DND-41 (cell line): Measurements from ENCODE around the gene CEMP1.
"Not testable (repeated sequence)": the region's sequence is repeated elsewhere in the genome, so short reads cannot be mapped to it uniquely, and the experiment has no call there.

Experiments used
- ATAC-seq: fragments of 200-7000 bp; cut with Tn5 transposase; 3 replicates; pipeline ENCODE4 v1.9.1; 2021; ENCODE audit warnings: low read depth; ENCODE audit not compliant: insufficient read depth
- DNase-seq: peaks from one replicate; pipeline ENCODE4 v3.0.0-alpha.2; 2020
- H2AFZ ChIP-seq: 2 replicates; pipeline ENCODE4 v1.6.0; 2012; ENCODE audit warnings: low read depth, low read length
- H3K27ac ChIP-seq: 2 replicates; pipeline ENCODE4 v1.5.1; 2012; ENCODE audit warnings: low read length, inconsistent platforms
- H3K27me3 ChIP-seq: fragments of 200-600 bp; sonication (generic); 2 replicates; pipeline ENCODE4 v1.6.0; 2012; ENCODE audit warnings: low read length, mild to moderate bottlenecking, inconsistent platforms; ENCODE audit not compliant: insufficient read depth, poor library complexity
- H3K36me3 ChIP-seq: 2 replicates; pipeline ENCODE4 v1.5.1; 2012; ENCODE audit warnings: low read length, inconsistent platforms; ENCODE audit not compliant: insufficient read depth
- H3K4me1 ChIP-seq: 2 replicates; pipeline ENCODE4 v1.5.1; 2012; ENCODE audit warnings: mild to moderate bottlenecking, low read length; ENCODE audit not compliant: insufficient read depth
- H3K4me2 ChIP-seq: 2 replicates; pipeline ENCODE4 v1.6.0; 2012; ENCODE audit warnings: mild to moderate bottlenecking, moderate library complexity, low read length, inconsistent platforms; ENCODE audit not compliant: insufficient read depth
- H3K4me3 ChIP-seq, 2 experiments: fragments of 200-600 bp in 1 of 2; shearing (Covaris generic) in 1 of 2; 2 replicates each; pipeline ENCODE4 v1.5.1; 2012 to 2016; ENCODE audit warnings: inconsistent platforms in 2 of 2, low read length in 2 of 2, mild to moderate bottlenecking in 2 of 2, low read depth in 1 of 2, moderate library complexity in 1 of 2
- H3K79me2 ChIP-seq: 2 replicates; pipeline ENCODE4 v1.6.0; 2012; ENCODE audit warnings: low read length, inconsistent platforms; ENCODE audit not compliant: insufficient read depth
- H3K9ac ChIP-seq: 2 replicates; pipeline ENCODE4 v1.6.0; 2012; ENCODE audit warnings: low read depth, mild to moderate bottlenecking, inconsistent platforms, low read length, moderate library complexity
- H3K9me3 ChIP-seq: 2 replicates; pipeline ENCODE4 v1.5.1; 2012; ENCODE audit warnings: low read length, moderate library complexity, mild to moderate bottlenecking, inconsistent platforms; ENCODE audit not compliant: insufficient read depth, severe bottlenecking
- H4K20me1 ChIP-seq: 2 replicates; pipeline ENCODE4 v1.6.0; 2012; ENCODE audit warnings: low read length; ENCODE audit not compliant: insufficient read depth
- EZH2 ChIP-seq: IDR thresholded peaks from 3 replicates; pipeline ENCODE4 v1.6.1; 2012; ENCODE audit warnings: borderline replicate concordance, low read depth, mild to moderate bottlenecking, moderate library complexity, low read length, inconsistent platforms; ENCODE audit not compliant: severe bottlenecking
- TF ChIP-seq, protein P1 (sequence below): IDR thresholded peaks from 2 replicates; pipeline ENCODE4 v1.5.1; 2012; ENCODE audit warnings: borderline replicate concordance, low read length, moderate library complexity, mild to moderate bottlenecking; ENCODE audit not compliant: poor library complexity, severe bottlenecking; ENCODE audit errors: extremely low read depth

CEMP1 gene

DNA sequence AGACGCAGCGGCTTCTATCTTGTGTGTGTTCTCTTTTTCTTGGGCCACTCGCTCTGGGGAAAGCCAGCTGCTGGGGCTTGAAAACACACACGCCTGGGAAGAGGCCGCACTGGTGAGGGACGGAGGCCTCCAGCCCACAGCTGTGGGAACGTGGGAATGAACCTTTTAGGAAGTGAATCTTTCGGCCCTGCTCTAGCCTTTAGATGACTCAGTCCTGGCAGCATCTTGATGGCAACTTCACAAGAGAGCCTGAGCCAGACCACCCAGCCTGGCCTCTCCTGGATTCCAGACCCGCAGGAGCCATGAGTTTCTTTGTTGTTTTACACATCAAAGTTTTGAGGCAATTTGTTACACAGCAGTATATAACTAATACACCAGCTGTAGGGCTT lies 4.4 kb upstream of the CEMP1 start:
- Histone ChIP-seq H2AFZ (no peak overlapping the region), H3K4me3 (no peak overlapping the region), H3K27ac (no peak overlapping the region), H3K9ac (no peak overlapping the region), H3K4me1 (peaks cover 54% of the 10 kb centered on the region), H3K36me3 (peaks cover 3% of the 10 kb centered on the region; the same call in 1 of the 2 replicates), H3K27me3 (no peaks in the 10 kb centered on the region), H3K79me2 (peaks cover 25% of the 10 kb centered on the region), H3K9me3 (no peaks in the 10 kb centered on the region), H4K20me1 (peaks cover 10% of the 10 kb centered on the region; the same call in 1 of the 2 replicates), H3K4me2 (no peak overlapping the region)
- TF ChIP-seq, protein P1, sequence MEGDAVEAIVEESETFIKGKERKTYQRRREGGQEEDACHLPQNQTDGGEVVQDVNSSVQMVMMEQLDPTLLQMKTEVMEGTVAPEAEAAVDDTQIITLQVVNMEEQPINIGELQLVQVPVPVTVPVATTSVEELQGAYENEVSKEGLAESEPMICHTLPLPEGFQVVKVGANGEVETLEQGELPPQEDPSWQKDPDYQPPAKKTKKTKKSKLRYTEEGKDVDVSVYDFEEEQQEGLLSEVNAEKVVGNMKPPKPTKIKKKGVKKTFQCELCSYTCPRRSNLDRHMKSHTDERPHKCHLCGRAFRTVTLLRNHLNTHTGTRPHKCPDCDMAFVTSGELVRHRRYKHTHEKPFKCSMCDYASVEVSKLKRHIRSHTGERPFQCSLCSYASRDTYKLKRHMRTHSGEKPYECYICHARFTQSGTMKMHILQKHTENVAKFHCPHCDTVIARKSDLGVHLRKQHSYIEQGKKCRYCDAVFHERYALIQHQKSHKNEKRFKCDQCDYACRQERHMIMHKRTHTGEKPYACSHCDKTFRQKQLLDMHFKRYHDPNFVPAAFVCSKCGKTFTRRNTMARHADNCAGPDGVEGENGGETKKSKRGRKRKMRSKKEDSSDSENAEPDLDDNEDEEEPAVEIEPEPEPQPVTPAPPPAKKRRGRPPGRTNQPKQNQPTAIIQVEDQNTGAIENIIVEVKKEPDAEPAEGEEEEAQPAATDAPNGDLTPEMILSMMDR, result no peak
- TF ChIP-seq EZH2, result no peak
- DNase-seq, result no peak
- ATAC-seq, result no peak

DNA sequence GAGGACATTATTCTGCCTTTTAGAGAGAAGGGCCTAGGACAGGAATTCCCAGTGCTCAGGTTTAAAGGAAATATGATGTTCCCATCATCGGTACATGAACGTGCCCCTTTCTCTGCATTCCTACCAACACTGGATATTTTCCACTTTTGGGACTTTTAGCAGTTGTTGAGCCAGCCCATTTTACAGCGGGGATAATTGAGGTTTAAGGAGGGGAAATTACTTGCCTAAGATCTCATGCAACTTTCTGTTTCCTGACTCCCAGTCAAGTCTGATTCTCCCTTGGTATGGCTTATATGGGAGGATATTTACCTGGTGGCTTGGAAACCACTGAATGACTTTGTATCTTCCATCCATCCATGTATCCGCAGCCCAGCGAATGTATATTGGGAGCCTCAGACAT lies 3.1 kb upstream of the CEMP1 start:
- Histone ChIP-seq H3K36me3 (peaks cover 10% of the 10 kb centered on the region), H3K4me1 (peaks cover 51% of the 10 kb centered on the region), H3K79me2 (peaks cover 12% of the 10 kb centered on the region)
- H3K9ac ChIP-seq, DNase-seq, H3K9me3 ChIP-seq, H4K20me1 ChIP-seq, H3K27ac ChIP-seq, H3K4me2 ChIP-seq, ATAC-seq, H2AFZ ChIP-seq, H3K4me3 ChIP-seq, H3K27me3 ChIP-seq: not testable (repeated sequence)

DNA sequence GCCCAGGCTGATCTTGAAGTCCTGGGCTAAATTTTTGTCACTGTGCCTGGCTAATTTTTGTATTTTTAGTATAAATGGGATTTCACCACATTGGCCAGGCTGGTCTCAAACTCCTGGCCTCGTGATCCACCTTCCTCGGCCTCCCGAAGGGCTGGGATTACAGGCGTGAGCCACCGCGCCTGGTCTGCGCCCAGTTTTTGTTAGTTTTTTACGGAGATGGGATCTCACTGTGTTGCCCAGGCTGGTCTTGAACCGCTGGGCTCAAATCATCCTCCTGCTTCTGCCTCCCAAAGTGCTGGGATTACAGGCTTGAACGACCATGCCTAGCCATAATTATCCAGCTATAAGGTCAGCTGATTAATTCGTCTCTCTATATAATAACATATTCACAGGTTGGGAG lies 2.7 kb upstream of the CEMP1 start:
- no peaks in the 10 kb centered on the region for H3K9me3 ChIP-seq
- H3K27ac ChIP-seq, result no peak overlapping the region
- DNase-seq, result no peak
- peaks cover 47% of the 10 kb centered on the region for H3K4me1 ChIP-seq
- no peak for ATAC-seq
- no peak overlapping the region for H2AFZ ChIP-seq
- H3K9ac ChIP-seq, result no peak overlapping the region
- no peak overlapping the region for H3K4me3 ChIP-seq
- H3K27me3 ChIP-seq, result no peaks in the 10 kb centered on the region
- H3K79me2 ChIP-seq, result peaks cover 8% of the 10 kb centered on the region
- no peak for TF ChIP-seq EZH2
- TF ChIP-seq, protein P1, result no peak
- peaks cover 3% of the 10 kb centered on the region; the same call in 1 of the 2 replicates for H4K20me1 ChIP-seq
- H3K4me2 ChIP-seq, result no peak overlapping the region
- H3K36me3 ChIP-seq, result peaks cover 14% of the 10 kb centered on the region

DNA sequence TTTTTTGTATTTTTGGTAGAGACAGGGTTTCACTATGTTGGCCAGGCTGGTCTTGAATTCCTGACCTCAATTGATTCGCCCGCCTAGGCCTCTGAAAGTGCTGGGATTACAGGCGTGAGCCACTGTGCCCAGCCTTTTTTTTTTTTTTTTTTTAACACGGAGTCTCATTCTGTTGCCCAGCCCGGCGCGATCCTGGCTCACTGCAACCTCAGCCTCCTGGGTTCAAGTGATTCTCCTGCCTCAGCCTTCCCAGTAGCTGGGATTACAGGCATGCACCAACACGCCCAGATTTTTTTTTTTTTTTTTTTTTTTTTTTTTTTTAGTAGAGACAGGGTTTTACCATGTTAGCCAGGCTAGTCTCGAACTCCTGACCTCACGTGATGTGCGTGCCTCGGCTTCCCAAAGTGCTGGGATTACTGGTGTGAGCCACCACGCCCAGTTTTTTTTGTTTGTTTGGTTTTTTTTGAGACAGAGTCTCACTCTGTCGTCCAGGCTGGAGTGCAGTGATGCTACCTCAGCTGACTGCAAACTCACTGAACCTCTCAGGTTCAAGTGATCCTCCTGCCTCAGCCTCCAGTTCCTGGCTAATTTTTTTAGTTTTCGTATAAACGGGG lies 2.0 kb upstream of the CEMP1 start:
- H3K4me2 ChIP-seq, result peak overlapping the region; percentile 100
- not testable (repeated sequence) for H3K79me2 ChIP-seq, H3K9me3 ChIP-seq, H3K27ac ChIP-seq, H4K20me1 ChIP-seq, H3K27me3 ChIP-seq, ATAC-seq, H3K9ac ChIP-seq, H2AFZ ChIP-seq, DNase-seq, H3K4me3 ChIP-seq
- H3K4me1 ChIP-seq, result peaks cover 42% of the 10 kb centered on the region
- peaks cover 21% of the 10 kb centered on the region for H3K36me3 ChIP-seq
